Amniotic stem cell (primary cell): ENCODE data around the gene MEIOB.

ENCODE experiments used
- DNase-seq: peaks from one replicate; lab custom pipeline; 2025; lab: John Stamatoyannopoulos, UW

The MEIOB gene

DNA sequence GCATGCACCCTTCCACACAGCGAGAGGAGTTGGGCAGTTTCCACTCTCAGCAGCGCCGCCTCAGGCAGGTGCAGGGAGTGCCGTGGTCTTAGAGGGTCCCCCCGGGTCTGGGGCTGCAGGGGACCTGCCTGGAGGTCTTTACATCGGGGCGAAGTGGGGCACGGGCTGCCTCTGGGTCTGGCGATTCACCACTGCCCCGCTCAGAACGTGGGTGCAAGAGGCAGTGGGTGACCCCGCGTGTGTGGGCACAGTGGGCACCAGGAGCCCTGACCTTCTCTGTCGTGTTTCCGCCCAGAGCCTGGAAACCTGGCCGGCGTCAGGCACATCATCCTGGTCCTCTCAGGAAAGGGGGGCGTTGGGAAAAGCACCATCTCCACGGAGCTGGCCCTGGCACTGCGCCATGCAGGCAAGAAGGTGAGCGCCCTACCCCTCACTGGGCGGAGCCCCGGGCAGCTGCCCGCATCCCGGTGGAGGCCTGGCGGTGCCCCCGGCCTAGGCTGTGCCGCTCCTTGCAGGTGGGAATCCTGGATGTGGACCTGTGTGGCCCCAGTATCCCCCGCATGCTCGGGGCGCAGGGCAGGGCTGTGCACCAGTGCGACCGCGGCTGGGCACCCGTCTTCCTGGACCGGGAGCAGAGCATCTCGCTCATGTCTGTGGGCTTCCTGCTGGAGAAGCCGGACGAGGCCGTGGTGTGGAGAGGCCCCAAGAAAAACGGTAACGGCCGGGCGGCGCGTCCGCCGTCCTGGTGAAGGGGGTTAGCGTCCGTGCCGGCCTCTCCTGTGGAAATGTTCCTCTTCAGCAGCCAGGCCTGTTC is 85.5 kb downstream of the MEIOB start:
- no peak for DNase-seq

DNA sequence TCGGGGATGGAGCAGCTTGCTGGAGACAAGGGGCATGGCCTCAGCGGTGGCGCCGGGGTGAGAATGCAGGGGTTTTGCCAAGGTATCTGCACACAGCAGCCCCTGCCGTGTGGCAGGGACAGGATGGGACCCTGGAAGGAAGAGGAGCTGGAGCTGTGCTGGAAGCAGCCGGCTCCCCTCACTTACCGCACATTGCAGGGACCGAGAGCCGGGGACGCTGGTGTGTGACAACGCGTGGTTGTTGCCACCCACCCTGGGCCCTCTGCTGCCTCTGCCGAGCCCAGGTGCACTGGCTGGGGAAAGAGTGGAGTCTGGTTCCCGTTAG is 86.2 kb downstream of the MEIOB start:
- DNase-seq: no peak

DNA sequence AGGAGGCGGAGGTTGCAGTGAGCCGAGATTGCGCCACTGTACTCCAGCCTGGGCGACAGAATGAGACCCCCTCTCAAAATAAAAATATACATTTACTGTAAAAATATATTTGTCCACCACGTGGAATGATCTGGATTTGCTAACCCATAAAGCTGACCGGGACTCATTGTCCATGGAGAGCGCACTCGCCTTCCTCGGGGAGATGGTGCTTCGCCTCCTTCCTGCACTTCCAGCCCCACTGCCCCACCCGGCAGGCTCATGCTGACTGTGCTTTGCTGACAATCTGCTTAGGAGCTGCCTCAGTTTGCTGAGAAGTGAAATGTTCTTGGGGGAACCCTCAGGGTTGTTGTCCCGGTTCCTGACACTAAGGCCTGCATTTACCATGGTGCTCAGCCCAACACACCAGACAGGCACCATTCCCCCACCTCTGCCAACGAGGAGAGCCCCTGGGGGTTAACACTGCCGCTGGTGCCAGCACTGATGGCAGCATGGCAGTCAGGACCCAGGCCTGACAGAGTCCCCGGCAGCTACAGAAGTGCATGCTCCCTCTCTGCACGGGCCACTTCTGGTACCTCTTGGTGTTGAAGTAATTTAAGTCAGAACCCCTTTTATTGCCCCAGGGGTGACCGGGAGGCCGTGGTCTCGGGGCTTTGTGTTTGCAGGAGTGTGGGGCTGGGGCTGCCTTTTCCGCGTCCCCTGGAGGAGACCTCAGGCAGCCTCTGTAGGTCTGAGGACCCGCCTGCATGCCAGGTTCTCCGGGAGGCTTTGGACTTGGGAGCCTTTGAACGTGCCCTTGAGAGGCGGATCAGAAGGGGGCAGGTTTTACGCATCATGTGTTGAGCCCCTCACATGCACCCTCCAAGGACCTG is 86.8 kb downstream of the MEIOB start:
- no peak for DNase-seq
